ENCODE data around the gene CDK7.
"Not testable (repeated sequence)": the region's sequence is repeated elsewhere in the genome, so short reads cannot be mapped to it uniquely, and the experiment has no call there.

Gene CDK7

DNA sequence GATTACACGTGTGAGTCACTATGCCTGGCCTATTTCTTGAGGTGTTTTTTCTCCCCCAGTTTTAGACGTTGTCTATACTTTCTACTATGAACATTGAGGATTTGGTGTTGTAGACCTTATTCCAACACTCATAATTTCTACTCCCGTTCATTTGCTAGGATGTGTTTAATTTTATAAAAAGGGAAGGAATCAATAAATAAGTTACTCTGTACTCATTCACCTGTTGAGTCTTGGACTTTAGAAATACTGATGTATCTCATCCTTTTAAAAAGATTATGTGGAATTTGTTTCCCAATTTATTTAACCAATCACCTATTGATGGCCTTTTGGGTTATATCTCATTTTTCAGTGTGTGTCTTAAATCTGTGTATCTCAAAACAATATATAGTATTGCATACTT, 3.2 kb downstream of the CDK7 start:
- FAIRE-seq, result no peak

DNA sequence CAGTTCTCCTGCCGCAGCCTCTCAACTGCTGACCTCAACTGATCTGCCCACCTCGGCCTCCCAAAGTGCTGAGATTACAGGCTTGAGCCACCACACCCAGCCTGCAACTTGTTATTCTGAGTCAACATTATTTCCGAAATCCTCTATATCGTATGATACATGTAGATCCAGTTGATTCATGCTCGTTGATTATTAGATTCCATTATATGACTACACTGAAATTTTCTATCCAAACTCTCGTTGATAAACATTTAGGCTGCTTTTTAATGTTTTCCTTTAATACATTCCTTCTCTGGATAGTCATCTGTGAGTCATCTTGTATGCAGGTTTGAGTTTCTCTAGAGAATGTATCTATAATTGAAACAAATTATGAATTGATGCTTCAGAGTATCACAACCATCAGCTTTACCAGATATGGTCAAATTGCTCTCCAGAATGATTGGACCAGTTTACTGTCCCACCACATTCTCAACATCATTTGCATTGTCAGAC, 4.1 kb downstream of the CDK7 start:
- no peak for FAIRE-seq

DNA sequence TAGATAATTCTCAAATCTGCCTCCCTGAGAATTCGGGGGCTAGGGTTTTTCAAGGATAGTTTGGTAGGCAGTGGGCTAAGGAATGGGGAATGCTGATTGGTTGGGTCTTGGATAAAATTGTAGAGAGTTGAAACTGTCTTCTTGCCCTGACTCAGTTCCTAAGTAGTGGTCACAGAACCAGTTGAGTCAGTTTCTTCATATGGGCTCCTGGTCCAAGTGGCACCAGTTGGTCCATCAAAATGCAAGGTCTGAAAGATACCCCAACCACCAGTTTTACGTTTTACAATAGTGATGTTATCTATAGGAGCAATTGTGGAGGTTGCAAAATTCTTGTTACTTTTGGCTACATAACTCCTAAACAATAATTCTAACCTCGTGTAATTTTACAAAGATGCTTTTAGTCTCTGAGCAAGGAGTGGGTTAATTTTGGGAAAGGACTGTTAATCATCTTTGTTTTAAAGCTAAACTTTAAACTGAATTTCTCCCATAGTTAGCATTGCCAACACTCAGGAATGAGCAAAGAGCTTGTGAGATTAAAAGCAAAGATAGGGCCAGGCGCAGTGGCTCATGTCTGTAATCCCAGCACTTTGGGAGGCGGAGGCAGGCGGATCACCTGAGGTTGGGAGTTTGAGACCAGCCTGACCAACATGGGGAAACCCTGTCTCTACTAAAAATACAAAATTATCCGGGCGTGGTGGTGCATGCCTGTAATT, 7.7 kb downstream of the CDK7 start:
- FAIRE-seq, result no peak

DNA sequence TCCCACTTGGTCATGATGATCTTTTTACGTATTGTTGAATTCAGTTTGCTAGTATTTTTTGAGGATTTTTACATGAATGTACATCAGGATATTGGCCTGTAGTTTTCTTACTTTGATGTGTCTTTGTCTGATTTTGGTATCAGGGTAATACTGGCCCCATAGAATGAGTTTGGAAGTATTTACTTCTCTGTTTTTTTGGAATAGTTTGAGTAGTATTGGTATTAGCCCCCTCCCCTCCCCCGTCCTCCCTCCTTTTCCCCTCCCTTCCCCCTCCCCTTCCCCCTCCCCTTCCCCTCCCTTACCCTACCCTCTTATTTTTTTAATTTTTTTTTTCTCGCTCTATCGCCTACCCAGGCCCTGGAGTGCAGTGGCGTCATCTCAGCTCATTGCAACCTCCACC, 10.3 kb downstream of the CDK7 start:
- no peak for FAIRE-seq

DNA sequence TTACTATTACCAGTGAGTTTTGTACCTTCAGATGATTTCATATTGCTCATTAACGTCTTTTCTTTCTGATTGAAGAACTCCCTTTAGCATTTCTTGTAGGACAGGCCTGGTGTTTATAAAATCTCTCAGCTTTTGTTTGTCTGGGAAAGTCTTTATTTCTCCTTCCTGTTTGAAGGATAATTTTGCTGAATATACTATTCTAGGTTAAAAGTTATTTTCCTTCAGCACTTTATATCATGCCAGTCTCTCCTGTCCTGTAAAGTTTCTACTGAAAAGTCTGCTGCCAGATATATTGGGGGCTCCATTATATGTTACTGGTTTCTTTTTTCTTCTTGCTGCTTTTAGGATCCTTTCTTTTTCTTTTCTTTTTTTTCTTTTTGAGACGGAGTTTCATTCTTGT, 13.3 kb downstream of the CDK7 start:
- no peak for FAIRE-seq

DNA sequence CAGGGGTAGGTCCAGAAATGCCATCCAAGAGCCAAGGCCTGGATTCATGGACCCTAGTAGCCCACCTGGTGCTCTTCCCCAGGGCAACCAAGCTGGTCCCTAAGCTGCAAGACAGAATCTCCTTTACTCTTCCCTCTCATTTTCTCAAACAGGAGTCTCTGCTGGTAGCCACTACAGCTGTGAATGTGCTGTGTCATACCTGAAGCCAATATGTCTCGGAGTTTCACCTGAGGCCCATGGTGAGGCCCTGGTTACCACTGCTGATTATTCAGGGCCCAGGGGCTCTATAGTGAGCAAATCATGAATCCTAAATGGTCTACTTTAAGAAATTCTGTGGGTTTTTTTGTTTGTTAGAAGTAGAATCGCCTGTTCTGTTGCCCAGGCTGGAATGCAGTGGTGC, 15.9 kb downstream of the CDK7 start:
- no peak for FAIRE-seq

DNA sequence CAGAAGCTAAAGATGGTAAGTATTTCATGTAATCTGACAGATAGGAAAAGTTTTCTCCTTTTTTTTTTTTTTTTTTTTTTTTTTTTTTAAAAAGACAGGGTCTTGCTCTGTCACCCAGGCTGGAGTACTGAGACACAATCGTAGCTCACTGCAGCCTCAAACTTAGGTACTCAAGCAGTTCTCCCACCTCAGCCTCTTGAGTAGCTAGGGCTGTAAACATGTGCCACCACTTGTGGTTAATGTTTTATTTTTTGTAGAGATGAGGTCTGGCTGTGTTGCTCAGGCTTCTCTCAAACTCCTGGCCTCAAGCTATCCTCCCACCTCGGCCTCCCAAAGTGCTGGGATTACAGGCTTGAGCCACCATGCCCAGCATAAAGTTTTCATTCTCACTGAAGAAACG, 17.8 kb downstream of the CDK7 start:
- no peak for FAIRE-seq

DNA sequence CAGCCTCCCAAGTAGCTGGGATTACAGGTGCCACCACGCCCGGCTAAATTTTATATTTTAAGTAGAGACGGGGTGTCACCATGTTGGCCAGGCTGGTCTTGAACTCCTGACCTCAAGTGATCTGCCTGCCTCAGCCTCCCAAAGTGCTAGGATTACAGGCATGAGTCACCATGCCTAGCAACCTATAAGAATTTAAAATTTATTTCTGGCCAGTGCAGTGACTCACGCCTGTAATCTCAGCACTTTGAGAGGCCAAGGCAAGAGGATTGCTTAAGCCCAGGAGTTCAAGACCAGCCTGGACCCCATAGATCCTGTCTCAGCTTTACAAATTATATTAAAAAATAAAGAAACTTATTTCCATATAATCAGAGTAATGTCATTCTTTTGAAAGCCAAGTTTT, 21.3 kb downstream of the CDK7 start:
- FAIRE-seq, result not testable (repeated sequence)

DNA sequence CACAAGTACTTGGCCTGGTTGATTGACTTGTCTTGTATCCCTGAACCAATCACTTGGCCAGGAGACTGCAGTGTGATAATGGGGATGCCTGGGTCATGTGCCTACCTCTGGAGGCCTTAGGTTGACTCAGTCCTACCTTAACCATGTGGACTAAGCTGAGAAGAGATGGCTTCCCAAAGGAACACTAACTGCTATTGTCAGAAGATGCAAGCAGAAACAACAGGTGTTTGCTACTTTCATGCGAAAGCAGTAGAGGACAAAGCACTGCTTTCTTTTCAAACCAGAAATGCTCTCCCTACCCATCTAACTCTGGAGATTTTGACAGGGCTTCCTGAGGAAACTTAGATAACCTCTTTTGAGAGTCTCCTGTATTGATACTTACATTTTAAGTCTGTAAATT, 22.9 kb downstream of the CDK7 start:
- no peak for FAIRE-seq

DNA sequence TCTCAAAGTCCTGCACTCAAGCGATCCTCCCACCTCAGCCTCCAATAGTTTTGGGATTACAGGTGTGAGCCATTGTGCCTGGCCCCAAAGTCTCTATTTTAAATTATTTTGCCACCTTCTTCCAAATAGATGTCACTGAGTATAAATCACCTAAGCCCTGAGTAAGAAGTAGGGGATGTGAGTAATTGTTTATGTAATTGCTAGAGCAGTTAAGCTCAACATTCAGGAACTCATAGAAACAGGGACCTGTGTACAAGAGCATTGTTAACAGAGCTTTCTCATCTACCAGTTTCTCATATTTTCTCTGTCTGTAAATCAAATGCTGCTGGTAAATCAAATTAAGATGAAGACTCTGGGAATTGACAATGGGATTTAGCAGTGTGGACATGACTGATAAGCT, 26.3 kb downstream of the CDK7 start:
- FAIRE-seq, result no peak

DNA sequence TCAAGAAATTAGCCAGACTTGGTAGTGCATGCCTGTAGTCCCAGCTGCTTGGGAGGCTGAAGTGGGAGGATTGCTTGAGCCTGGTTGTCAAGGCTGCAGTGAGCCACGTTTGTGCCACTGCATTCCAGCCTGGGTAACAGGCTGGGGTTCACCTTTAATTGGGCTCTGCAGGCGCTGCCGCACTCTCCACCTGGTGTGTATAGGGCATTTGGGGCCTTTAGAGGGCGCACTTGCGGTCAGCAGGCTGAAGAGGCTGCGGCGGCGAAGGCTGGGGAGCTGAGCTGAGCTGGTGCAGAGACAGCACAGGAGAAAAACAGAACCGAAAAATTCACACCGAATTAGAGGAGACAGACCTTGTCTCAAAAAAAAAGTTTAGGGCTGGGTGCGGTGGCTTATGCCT, 31.2 kb downstream of the CDK7 start:
- no peak for FAIRE-seq

DNA sequence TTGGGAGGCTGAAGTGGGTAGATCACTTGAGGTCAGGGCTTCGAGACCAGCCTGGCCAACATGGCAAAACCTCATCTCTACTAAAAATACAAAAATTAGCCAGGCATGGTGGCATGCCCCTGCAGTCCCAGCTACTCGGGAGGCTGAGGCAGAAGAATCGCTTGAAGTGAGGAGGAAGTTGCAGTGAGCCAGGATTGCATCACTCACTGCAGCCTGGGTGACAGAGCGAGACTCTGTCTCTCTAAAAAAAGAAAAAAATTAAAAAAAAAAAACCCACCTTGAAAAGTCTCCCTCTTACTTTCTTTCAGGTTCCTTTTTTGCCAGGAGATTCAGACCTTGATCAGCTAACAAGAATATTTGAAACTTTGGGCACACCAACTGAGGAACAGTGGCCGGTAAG, 34.2 kb downstream of the CDK7 start:
- no peak for FAIRE-seq

DNA sequence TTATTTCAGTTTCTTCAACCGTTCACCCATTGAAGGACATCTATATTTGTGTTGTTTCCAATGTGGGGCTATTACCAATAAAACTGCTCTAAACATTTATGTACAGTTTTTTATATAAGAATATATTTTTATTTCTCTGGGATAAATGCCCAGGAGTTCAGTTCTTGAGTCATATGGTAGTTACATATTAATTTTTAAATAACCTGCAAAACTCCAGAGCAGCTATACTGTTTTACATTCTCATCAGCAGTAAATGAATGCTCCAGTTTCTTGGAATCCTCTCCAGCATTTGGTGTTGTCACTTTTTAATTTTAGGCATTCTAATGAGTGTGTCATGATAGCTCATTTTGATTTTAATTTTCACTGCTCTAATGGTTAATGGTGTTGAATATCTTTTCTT, 36.2 kb downstream of the CDK7 start:
- no peak for FAIRE-seq

DNA sequence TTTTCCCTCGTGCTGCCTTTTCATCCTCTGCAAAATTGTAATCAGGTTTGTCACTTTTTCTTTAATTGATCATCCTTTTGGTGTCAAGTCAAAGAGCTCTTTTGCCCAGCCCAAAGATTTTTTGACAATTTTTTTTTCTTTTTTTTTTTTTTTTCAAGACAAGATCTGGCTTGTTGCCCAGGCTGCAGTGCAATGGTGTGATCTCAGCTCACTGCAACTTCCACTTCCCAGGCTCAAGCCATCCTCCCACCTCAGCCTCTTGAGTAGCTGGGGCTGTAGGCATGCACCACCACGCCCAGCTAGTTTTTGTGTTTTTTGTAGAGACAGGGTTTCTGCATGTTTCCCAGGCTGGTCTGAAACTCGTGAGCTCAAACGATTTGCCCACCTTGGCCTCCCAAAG, 36.7 kb downstream of the CDK7 start:
- FAIRE-seq, result no peak

DNA sequence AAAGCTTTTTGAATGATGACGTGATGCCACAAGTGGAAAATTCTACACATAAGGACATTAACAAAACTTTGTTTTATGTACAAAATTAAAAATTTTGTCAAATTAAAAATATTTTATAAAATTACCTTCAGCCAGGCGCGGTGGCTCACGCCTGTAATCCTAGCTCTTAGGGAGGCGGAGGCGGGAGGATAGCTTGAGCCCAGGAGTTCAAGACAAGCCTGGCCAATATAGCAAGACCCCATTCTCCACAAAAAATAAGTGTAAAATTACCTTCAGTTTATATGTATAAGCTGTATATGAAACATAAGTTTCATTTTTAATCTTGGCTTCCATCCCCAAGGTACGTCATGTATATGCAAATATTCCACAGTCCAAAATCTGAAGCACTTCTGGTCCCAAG, 40.9 kb downstream of the CDK7 start:
- FAIRE-seq, result no peak

DNA sequence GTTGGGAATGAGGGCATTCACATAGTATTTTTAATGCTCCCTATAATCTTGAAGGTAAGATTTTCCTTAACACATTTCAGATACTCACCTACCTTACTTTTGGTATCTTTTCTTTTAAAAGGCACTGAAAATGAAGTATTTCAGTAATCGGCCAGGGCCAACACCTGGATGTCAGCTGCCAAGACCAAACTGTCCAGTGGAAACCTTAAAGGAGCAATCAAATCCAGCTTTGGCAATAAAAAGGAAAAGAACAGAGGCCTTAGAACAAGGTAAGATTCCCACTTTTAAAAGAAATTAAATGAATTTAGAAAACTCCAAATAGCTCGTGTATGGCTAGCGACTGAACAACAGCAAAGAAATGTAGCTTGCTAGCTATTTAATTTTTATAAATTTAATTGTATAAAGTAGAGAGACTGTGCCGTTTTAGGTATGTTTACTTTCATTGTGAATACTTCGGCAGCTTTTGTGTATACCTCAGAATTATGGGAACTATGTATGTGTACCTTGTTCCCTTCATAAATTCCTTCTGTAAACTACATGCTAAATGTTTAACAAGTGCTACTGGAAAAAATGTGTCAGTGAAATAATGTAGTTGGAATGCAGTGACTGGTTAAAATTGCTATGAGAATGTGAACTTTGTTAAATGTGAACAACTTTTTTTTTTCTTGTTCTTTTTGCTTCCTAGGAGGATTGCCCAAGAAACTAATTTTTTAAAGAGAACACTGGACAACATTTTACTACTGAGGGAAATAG, 41.9 kb downstream of the CDK7 start:
- FAIRE-seq, result no peak

DNA sequence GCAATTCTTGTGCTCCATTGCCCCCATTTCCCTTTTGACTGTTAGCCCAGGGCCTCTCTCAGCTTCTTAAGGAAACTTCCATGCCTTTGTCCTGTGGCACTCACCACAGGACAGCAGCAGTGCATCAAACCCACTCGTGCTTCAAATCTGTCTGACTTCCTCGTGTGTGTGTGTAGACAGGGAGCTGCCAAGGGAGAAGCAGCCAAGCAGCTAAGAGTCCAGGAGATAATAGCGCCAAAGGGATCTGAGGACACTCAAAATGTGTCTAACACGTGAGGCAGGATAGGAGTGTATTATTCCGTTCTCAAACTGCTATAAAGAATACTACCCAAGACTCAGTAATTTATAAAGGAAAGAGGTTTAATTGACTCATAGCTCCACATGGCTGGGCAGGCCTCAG, 44.8 kb downstream of the CDK7 start:
- FAIRE-seq, result no peak

DNA sequence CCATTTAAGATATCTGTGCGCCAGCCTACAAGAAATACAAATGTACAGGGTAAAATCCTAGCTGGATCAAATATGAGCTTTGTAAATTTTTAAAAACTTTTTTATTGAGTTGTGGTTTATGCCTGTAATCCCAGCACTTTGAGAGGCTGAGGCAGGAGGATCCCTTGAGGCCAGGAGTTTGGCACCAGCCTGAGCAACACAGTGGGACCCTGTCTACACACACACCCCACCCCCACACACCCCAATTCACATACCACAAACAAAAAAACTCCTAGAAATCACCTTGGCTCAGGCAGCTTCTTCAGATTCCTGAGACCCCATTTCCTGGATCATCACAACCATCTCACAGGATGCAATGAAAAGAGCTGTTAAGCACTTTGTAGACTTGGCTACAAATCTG, 46.4 kb downstream of the CDK7 start:
- no peak for FAIRE-seq

DNA sequence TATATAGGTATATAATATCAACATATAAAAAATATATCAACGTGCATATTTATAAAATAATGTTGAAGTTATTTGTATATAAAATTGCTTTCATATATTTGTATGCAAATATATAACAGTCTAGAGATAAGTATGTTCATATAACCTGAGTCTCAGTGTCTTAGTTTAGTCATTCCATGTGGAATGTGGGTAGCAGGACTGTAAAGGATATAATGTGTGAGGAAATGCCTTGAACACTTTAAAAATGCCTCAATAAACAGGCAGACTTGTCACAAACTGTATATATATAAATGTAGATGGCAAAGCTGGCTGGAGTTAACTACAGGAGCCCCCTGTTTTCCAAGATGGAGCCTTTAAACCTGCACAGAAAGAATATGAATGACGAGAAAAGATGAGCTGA, 49.5 kb downstream of the CDK7 start:
- FAIRE-seq, result no peak

DNA sequence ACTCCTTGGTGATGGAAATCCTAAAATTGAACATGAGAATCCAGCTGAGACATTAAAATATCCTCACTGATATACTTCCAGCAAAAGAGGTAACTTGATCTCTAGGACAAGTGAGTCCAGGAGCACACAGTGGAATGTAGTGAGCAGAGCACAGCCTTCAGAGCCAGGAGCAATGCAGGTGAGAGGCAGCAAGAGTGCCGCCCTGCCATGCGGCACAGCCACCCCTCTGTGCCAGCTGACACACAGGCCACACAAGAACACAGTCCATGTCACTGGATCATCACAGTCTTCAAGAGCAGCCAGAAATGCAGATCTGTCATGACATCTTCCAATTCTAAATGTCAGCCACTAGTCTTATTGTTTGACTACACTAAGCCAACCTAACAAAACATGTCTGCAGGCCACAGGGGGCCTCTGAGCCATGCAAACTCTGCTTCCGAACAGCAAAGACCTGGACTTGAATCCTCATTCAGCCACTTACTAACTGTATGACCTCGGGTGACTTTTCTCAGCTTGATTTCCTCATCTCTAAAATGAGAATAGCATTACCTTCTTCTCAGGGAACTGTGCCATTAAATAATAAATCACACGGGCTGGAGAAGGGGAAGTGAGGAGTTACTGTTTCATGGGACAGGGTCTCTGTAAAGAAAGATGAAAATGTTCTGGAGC, 50.9 kb downstream of the CDK7 start:
- FAIRE-seq, result no peak

DNA sequence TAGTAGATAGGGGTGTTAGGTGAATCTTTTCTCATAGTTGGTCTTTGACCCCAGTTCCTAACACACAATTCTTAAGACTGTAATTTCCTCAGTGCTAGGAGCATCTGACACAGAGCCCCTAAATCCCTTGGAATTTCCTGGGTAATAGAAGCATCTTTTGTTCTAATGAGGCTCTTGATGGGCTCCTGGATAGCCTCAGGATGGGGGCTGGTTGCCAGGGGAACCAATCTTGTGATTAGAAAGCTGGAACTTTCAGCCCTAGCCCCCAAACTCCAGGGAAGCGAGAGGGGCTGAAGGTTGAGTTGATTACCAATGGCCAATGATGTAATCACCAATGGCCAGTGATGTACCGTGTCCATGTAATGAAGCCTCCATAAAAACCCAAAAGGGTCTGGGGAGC, 53.4 kb downstream of the CDK7 start:
- no peak for FAIRE-seq

DNA sequence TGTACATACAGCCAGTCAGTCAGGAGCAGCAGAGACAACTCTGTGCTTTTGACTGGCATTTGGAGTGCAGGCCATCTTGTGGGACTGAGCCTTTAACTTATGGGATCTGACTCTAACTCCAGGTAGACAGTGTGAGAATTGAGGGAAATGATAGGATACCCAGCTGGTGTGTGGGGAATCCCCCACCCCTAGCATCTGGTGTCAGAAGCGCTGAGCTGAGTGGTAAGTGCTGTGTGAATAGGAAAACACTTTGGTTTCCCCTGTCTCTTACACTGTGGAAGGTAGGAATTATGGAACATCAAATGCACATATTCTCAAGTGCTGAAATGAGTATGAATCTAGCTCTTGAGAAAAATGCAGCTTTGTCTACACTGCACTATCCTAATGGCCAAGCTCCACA, 54.0 kb downstream of the CDK7 start:
- no peak for FAIRE-seq

DNA sequence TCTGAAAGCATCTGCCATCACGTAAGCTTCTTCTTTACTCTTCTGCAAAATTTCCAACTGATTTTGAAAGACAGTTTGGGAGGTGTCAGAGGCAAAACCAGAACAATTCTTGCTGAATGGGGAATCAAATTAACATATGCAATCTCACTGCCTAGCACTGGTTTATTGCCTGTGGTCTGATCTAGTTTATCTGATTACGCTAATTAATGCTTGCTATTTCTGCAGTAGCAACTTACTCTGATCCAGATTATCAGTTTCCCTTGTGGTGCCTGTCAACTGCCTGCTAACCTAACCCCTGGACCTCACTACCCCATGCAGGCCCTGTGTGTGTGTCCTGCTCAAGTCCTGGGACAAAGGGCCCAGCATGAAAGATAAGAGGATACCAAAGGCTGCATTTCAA, 57.6 kb downstream of the CDK7 start:
- no peak for FAIRE-seq

DNA sequence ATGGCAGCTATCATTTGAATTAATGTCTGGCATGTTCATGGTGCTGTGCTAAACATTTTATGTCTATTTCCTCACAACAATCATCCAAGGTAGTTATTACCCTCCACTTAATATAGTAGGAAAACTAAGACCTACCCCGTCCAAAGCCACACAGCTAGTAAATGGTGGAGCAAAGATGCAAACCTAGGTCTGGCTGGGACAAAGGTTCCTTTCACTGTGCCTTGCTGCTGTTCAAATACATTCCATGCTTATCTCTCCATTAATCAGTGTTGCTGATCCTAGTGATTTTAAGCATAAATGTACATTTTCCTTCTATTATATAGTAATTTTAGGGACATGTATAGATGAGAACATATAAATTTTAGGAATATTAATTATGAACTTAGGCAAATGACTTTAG, 59.2 kb downstream of the CDK7 start:
- FAIRE-seq, result no peak

All from endometrium (tissue), 2 donors.